SK-N-SH (cell line): ENCODE data around the gene BMAL2. TPM values are rescaled to one million over a fixed set of nuclear protein-coding genes. Genes with fewer than 3 reads are reported as not detected.

Experiments used
- CTCF ChIA-PET: fragments of 300-600, 350-600 bp; formaldehyde crosslinking; extraction: SDS; loops from one replicate; lab custom pipeline; 2021; lab: Yijun Ruan, JAX
- POLR2A ChIA-PET: fragments of 350-600 bp; sonication (Branson Sonifier 250); formaldehyde crosslinking; extraction: SDS; loops from one replicate; lab custom pipeline; 2020; ENCODE audit warnings: antibody characterized with exemption, inconsistent platforms; lab: Yijun Ruan, JAX
- DNase-seq: peaks from one replicate; pipeline ENCODE4 v3.0.0; 2012
- H2AFZ ChIP-seq: fragments of 200-600 bp; sonication (generic); 2 replicates; pipeline ENCODE4 v1.8.1; 2016; ENCODE audit warnings: antibody characterized with exemption, mild to moderate bottlenecking, low read depth
- H3F3A ChIP-seq: fragments of 200-600 bp; sonication (generic); replicated peaks from 2 replicates; pipeline ENCODE3; 2016; ENCODE audit warnings: antibody characterized with exemption, mild to moderate bottlenecking; ENCODE audit not compliant: insufficient read depth
- H3K27ac ChIP-seq, 2 experiments: fragments of 200-500 bp in 1 of 2; fragments of 200-600 bp in 1 of 2; sonication (Bioruptor generic) in 1 of 2; sonication (generic), shearing (Covaris generic) in 1 of 2; 2 replicates each; pipeline versions ENCODE4 v1.5.1 to v1.6.1; 2014 to 2016; ENCODE audit warnings: low read depth in 2 of 2, inconsistent platforms in 1 of 2, low read length in 1 of 2, mild to moderate bottlenecking in 1 of 2, mixed read lengths in 1 of 2
- H3K27me3 ChIP-seq: fragments of 200-600 bp; sonication (generic), shearing (Covaris generic); 2 replicates; pipeline ENCODE4 v1.6.1; 2016; ENCODE audit warnings: mixed run types; ENCODE audit not compliant: insufficient read depth
- H3K36me3 ChIP-seq, 2 experiments: fragments of 200-500 bp in 1 of 2; fragments of 200-600 bp in 1 of 2; sonication (Bioruptor generic) in 1 of 2; sonication (generic) in 1 of 2; replicated peaks in 1 of 2; 2 replicates each; pipeline versions ENCODE3 to v1.5.1; 2014 to 2016; ENCODE audit warnings: low read length in 1 of 2, mild to moderate bottlenecking in 1 of 2; ENCODE audit not compliant: insufficient read depth in 2 of 2, control insufficient read depth in 1 of 2
- H3K4me1 ChIP-seq, 2 experiments: fragments of 200-500 bp in 1 of 2; fragments of 200-600 bp in 1 of 2; sonication (Bioruptor generic) in 1 of 2; sonication (generic), shearing (Covaris generic) in 1 of 2; 2 replicates each; pipeline versions ENCODE4 v1.5.1 to v1.6.1; 2014 to 2016; ENCODE audit warnings: low read depth in 1 of 2, low read length in 1 of 2, mixed run types in 1 of 2; ENCODE audit not compliant: insufficient read depth in 2 of 2, control insufficient read depth in 1 of 2
- H3K4me2 ChIP-seq: fragments of 200-600 bp; sonication (generic), shearing (Covaris generic); 2 replicates; pipeline ENCODE4 v1.6.1; 2017; ENCODE audit warnings: mixed run types
- H3K4me3 ChIP-seq, 2 experiments: fragments of 200-500 bp in 1 of 2; fragments of 200-600 bp in 1 of 2; sonication (Bioruptor generic) in 1 of 2; sonication (generic), shearing (Covaris generic) in 1 of 2; 2 replicates each; pipeline versions ENCODE4 v1.5.1 to v1.8.1; 2014 to 2016; ENCODE audit warnings: low read depth in 2 of 2, inconsistent platforms in 1 of 2, low read length in 1 of 2, mild to moderate bottlenecking in 1 of 2, mixed read lengths in 1 of 2, moderate library complexity in 1 of 2
- H3K79me2 ChIP-seq: fragments of 200-600 bp; sonication (generic); 2 replicates; pipeline ENCODE4 v1.8.1; 2017; ENCODE audit warnings: mild to moderate bottlenecking; ENCODE audit not compliant: insufficient read depth
- H3K9ac ChIP-seq: fragments of 200-600 bp; sonication (generic); 2 replicates; pipeline ENCODE4 v1.6.1; 2017; ENCODE audit warnings: mixed run types
- H3K9me2 ChIP-seq: fragments of 200-600 bp; sonication (generic); 2 replicates; pipeline ENCODE4 v1.6.1; 2017; ENCODE audit warnings: mixed run types
- H3K9me3 ChIP-seq: fragments of 200-600 bp; sonication (generic); 2 replicates; pipeline ENCODE4 v1.6.1; 2017; ENCODE audit warnings: mixed run types, mild to moderate bottlenecking, moderate library complexity
- H4K20me1 ChIP-seq: fragments of 200-600 bp; sonication (generic); 2 replicates; pipeline ENCODE4 v1.6.1; 2017; ENCODE audit warnings: mild to moderate bottlenecking, mixed run types; ENCODE audit not compliant: insufficient read depth
- EP300 ChIP-seq, 2 experiments: IDR thresholded peaks; 2 replicates each; pipeline versions ENCODE4 v1.4.0 to v1.6.1; 2012; ENCODE audit warnings: borderline replicate concordance in 1 of 2, low read depth in 1 of 2, low read length in 1 of 2
- FOSL2 ChIP-seq: IDR thresholded peaks from 2 replicates; pipeline ENCODE4 v1.4.0; 2012; ENCODE audit warnings: low read depth, mild to moderate bottlenecking, moderate library complexity, borderline replicate concordance
- FOXJ3 ChIP-seq: sonication (generic); formaldehyde crosslinking; IDR thresholded peaks from 2 replicates; pipeline ENCODE4 v1.5.1; 2020; ENCODE audit warnings: mild to moderate bottlenecking, missing genetic modification reagents
- FOXM1 ChIP-seq: IDR thresholded peaks from 2 replicates; pipeline ENCODE4 v1.4.0; 2012; ENCODE audit warnings: low read depth, mild to moderate bottlenecking
- IRF3 ChIP-seq: fragments of 150-350 bp; IDR thresholded peaks from 2 replicates; pipeline ENCODE4 v1.6.1; 2016; ENCODE audit warnings: mild to moderate bottlenecking, low read depth, low read length
- JUND ChIP-seq: IDR thresholded peaks from 2 replicates; pipeline ENCODE4 v1.4.0; 2012
- MXI1 ChIP-seq: IDR thresholded peaks from 2 replicates; pipeline ENCODE4 v1.6.1; 2012; ENCODE audit warnings: mild to moderate bottlenecking, low read depth, low read length, improper control_type of control experiment
- NFIC ChIP-seq: IDR thresholded peaks from 2 replicates; pipeline ENCODE4 v1.4.0; 2012; ENCODE audit warnings: borderline replicate concordance
- NRF1 ChIP-seq: IDR thresholded peaks from 2 replicates; pipeline ENCODE4 v1.6.1; 2012; ENCODE audit warnings: low read depth, mild to moderate bottlenecking, low read length
- PBX3 ChIP-seq: IDR thresholded peaks from 2 replicates; pipeline ENCODE4; 2012
- REST ChIP-seq: IDR thresholded peaks from 2 replicates; pipeline ENCODE4 v1.6.1; 2012; ENCODE audit warnings: mild to moderate bottlenecking, low read depth, low read length, moderate library complexity
- SIN3A ChIP-seq: IDR thresholded peaks from 2 replicates; pipeline ENCODE4 v1.6.1; 2012; ENCODE audit warnings: low read depth, mild to moderate bottlenecking, low read length, moderate library complexity, borderline replicate concordance
- SMC3 ChIP-seq: IDR thresholded peaks from 2 replicates; pipeline ENCODE4 v1.6.1; 2012; ENCODE audit warnings: low read depth, low read length, improper control_type of control experiment
- TEAD4 ChIP-seq: IDR thresholded peaks from 2 replicates; pipeline ENCODE4 v1.4.0; 2012; ENCODE audit warnings: mild to moderate bottlenecking, borderline replicate concordance; ENCODE audit not compliant: insufficient read depth
- USF2 ChIP-seq: fragments of 150-350 bp; IDR thresholded peaks from 2 replicates; pipeline ENCODE4 v1.6.1; 2017; ENCODE audit warnings: antibody characterized with exemption, low read length, low read depth, borderline replicate concordance
- YY1 ChIP-seq: IDR thresholded peaks from 2 replicates; pipeline ENCODE4 v1.4.0; 2012; ENCODE audit warnings: low read depth, mild to moderate bottlenecking
- ZBTB33 ChIP-seq: IDR thresholded peaks from 2 replicates; pipeline ENCODE4 v1.4.0; 2012; ENCODE audit warnings: low read depth, borderline replicate concordance
- WGBS: methylation state at CpG from one replicate; pipeline ENCODE4 v1.1.6; 2017; ENCODE audit warnings: low lambda C conversion rate; 5-methylcytosine and 5-hydroxymethylcytosine counted together
- polyA plus RNA-seq, 3 experiments: library from polyadenylated mRNA; depleted of rRNA; stranded (reverse); fragments of >200 nt; gene quantifications; 2 replicates each; pipeline ENCODE4 v1.2.3, GENCODE V29; 2012

BMAL2 gene
- polyA plus RNA-seq, 1 of the 3 experiments (the other 2 are of a cell fraction), result 6.4 TPM

GRCh38 chr12:27345376-27345775 is 12.7 kb downstream of the BMAL2 start:
- no peak overlapping the region for H3K4me3 ChIP-seq
- no peaks in the 10 kb centered on the region for H3K9me2 ChIP-seq
- H3K36me3 ChIP-seq, result no peaks in the 10 kb centered on the region
- 95% methylated on average over 4 of the region's 4 CpGs for WGBS
- H3K27me3 ChIP-seq, result no peaks in the 10 kb centered on the region
- peaks cover 0 to 19% of the 10 kb centered on the region in 2 experiments; a peak in 2 of 4 replicates for H3K4me1 ChIP-seq
- H3K9me3 ChIP-seq, result no peaks in the 10 kb centered on the region
- no peak for DNase-seq
- no peaks in the 10 kb centered on the region for H4K20me1 ChIP-seq
- ChIA-PET POLR2A (no interaction called here), CTCF (interaction anchor here (0.9 to 1.0 kb wide), 2 partner anchors 11 to 42 kb away, joined by 3 read pairs; no protein-coding TSS in a partner anchor)
- no peak overlapping the region for H2AFZ ChIP-seq
- H3K79me2 ChIP-seq, result peaks cover 69% of the 10 kb centered on the region
- no peak overlapping the region for H3K9ac ChIP-seq
- H3K4me2 ChIP-seq, result no peak overlapping the region
- TF ChIP-seq FOXM1 (no peak), YY1 (no peak), JUND (no peak), MXI1 (no peak), ZBTB33 (no peak), SIN3A (no peak), EP300 (IDR thresholded peaks at IDR 0.05; ENCODE audit: borderline replicate concordance in 1 of 2, low read depth in 1 of 2, low read length in 1 of 2) (no peak), TEAD4 (no peak), NRF1 (no peak), NFIC (no peak), USF2 (no peak), SMC3 (no peak), FOXJ3 (CRISPR knock-in tag) (no peak), IRF3 (no peak), FOSL2 (no peak), REST (no peak), PBX3 (no peak)
- H3F3A ChIP-seq, result peaks cover 30% of the 10 kb centered on the region
- no peak overlapping the region for H3K27ac ChIP-seq
